Hematopoietic multipotent progenitor cell treated with erythropoietin and hydrocortisone succinate and interleukin-3 and kit ligand, for 17 days (in vitro differentiated cells): Measurements from ENCODE around the gene DPPA3.
"Not testable (repeated sequence)": the region's sequence is repeated elsewhere in the genome, so short reads cannot be mapped to it uniquely, and the experiment has no call there.

Source experiments
- DNase-seq: peaks from one replicate; pipeline ENCODE4 v3.0.0-alpha.2; 2015; ENCODE audit warnings: low spot score

DPPA3 gene

GRCh38 chr12:7730984-7731383 is 19.8 kb downstream of the DPPA3 start:
- not testable (repeated sequence) for DNase-seq

GRCh38 chr12:7731486-7731885 is 20.3 kb downstream of the DPPA3 start:
- DNase-seq, result no peak

- no peak for DNase-seq
These were observed 21.8 kb downstream of the DPPA3 start for GRCh38 chr12:7732993-7733392.

- no peak for DNase-seq
These were observed 36.0 kb downstream of the DPPA3 start, which contains the start of gene CLEC4C for GRCh38 chr12:7747246-7747645. Gene CLEC4C (minus strand): TSS chr12:7747375. CDS start chr12:7747348, 27 bp downstream.

GRCh38 chr12:7748852-7749251 is 37.6 kb downstream of the DPPA3 start:
- no peak for DNase-seq

- no peak for DNase-seq
These were observed 38.2 kb downstream of the DPPA3 start for GRCh38 chr12:7749442-7749841.

- no peak for DNase-seq
These were observed 39.1 kb downstream of the DPPA3 start for GRCh38 chr12:7750350-7750749.

GRCh38 chr12:7751394-7751793 is 40.2 kb downstream of the DPPA3 start:
- DNase-seq, result no peak

GRCh38 chr12:7751941-7752922 is 41.0 kb downstream of the DPPA3 start:
- DNase-seq, result not testable (repeated sequence)

GRCh38 chr12:7755668-7756067 is 44.4 kb downstream of the DPPA3 start:
- not testable (repeated sequence) for DNase-seq

GRCh38 chr12:7756993-7757392 is 45.8 kb downstream of the DPPA3 start:
- no peak for DNase-seq

- DNase-seq, result no peak
These were observed 47.5 kb downstream of the DPPA3 start for GRCh38 chr12:7758766-7759140.
